ENCODE measurements around the gene SLC25A12.

DNA sequence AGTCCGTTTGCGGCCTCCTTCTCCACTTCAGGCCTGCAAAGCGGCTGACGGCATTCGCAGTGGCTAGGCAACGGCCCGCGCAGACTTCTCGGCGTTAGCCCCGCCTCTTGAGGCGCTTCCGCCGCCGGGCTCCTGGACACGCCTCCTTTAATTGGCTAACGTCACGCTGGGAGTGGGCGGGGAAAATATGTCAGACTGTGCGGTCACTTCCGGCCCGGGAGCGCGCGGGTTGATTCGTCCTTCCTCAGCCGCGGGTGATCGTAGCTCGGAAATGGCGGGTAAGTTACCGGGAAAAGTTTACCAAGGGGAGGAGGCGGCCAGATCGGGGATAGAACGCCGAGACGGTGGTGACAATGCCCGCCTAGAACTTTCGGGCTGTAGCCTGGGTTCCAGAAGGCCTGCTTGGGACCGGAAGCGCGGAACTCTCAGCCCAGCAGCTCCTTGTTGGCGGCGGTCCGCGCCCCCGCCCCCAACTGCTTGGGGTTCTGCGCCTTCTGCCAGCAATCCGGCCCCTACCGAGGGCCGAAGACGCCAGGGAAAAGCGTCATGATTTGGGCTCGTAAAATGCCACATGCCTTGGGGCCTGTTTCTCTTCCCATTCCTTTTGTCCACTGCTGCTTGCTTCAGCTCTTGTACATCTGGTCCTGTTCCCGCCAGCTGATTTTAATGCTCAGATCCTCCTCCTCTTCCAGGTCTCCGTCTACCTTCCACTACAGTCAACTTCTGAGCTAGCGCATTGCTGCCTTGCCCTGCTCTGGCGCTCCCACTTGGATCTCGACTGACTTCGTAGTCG, 28.4 kb upstream of the SLC25A12 start, which contains the start of gene HAT1:
- TF ChIP-seq, protein P1, sequence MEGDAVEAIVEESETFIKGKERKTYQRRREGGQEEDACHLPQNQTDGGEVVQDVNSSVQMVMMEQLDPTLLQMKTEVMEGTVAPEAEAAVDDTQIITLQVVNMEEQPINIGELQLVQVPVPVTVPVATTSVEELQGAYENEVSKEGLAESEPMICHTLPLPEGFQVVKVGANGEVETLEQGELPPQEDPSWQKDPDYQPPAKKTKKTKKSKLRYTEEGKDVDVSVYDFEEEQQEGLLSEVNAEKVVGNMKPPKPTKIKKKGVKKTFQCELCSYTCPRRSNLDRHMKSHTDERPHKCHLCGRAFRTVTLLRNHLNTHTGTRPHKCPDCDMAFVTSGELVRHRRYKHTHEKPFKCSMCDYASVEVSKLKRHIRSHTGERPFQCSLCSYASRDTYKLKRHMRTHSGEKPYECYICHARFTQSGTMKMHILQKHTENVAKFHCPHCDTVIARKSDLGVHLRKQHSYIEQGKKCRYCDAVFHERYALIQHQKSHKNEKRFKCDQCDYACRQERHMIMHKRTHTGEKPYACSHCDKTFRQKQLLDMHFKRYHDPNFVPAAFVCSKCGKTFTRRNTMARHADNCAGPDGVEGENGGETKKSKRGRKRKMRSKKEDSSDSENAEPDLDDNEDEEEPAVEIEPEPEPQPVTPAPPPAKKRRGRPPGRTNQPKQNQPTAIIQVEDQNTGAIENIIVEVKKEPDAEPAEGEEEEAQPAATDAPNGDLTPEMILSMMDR (IDR thresholded peaks at IDR 0.05): no peak
- TF ChIP-seq POLR2A (IDR thresholded peaks at IDR 0.05): peak in 1 of 2 donors; percentile 75
